ENCODE measurements around the gene GSK3A. TPM values are rescaled to one million over a fixed set of nuclear protein-coding genes. Genes with fewer than 3 reads are reported as not detected.
"Not testable (repeated sequence)": the region's sequence is repeated elsewhere in the genome, so short reads cannot be mapped to it uniquely, and the experiment has no call there.

The GSK3A gene
- total RNA-seq, 1 experiment from 2014 or later, result 26.7 TPM

- peak overlapping the region; percentile 73 for H3K27ac ChIP-seq
- H3K9me3 ChIP-seq (replicated peaks), result no peaks in the 10 kb centered on the region
- H3K4me3 ChIP-seq, result peak overlapping the region; percentile 72
- peak; percentile 24 to 45 for DNase-seq (ENCODE audit: low read depth in 1 of 2, low spot score in 2 of 2)
- peaks cover 22% of the 10 kb centered on the region for H3K4me1 ChIP-seq (replicated peaks)
- H3K27me3 ChIP-seq (replicated peaks), result no peaks in the 10 kb centered on the region
- peaks cover 37% of the 10 kb centered on the region for H3K36me3 ChIP-seq
These were observed 27.3 kb upstream of the GSK3A start for GRCh38 chr19:42269478-42270345.

- H3K4me3 ChIP-seq, result peak within 1 kb of the TSS; percentile 72
- peaks cover 29% of the 10 kb centered on the region for H3K36me3 ChIP-seq
- no peaks in the 10 kb centered on the region for H3K9me3 ChIP-seq (replicated peaks)
- peak within 1 kb of the TSS; percentile 99 for H3K27ac ChIP-seq
- peak; percentile 100 for DNase-seq (ENCODE audit: low read depth in 1 of 2, low spot score in 2 of 2)
- peaks cover 22% of the 10 kb centered on the region for H3K4me1 ChIP-seq (replicated peaks)
- H3K27me3 ChIP-seq (replicated peaks), result no peaks in the 10 kb centered on the region
These were observed 26.5 kb upstream of the GSK3A start, which contains the start of gene CIC for GRCh38 chr19:42268704-42269477. CIC (plus strand) TSS chr19:42269252; CDS start chr19:42271784, 2,532 bp downstream.

DNA sequence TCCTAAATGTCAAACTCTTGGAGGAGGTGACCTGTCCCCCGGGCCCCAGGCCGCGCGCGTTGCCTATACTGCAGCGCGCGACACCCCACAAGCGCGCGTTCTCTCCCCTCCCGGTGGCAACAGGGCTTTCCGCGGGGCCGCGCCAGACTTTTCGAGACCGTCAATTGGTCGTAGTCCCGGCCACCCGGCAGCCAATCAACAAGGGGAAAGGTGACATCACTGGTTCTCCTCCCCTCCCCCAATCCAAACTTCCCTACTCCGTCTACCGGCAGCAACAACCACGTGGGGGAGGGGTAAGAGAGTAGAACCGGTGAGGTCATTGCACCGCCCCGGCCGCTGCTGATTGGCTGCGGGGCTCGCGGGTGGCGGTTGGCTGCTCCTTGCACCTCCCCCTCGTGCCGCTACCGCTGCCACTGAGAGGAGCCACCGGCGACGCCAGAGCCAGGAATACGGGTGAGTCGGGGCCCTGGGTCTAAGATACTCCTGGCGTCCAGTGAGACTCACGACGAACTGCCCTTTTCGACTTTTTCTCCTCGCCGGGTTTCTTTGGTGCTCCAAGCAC is 25.8 kb upstream of the GSK3A start:
- peak; percentile 100 for DNase-seq (ENCODE audit: low read depth in 1 of 2, low spot score in 2 of 2)
- Histone ChIP-seq H3K4me3 (peak overlapping the region; percentile 72), H3K36me3 (peaks cover 22% of the 10 kb centered on the region), H3K4me1 (replicated peaks) (peaks cover 22% of the 10 kb centered on the region), H3K27me3 (replicated peaks) (no peaks in the 10 kb centered on the region), H3K27ac (peak overlapping the region; percentile 99), H3K9me3 (replicated peaks) (no peaks in the 10 kb centered on the region)

DNA sequence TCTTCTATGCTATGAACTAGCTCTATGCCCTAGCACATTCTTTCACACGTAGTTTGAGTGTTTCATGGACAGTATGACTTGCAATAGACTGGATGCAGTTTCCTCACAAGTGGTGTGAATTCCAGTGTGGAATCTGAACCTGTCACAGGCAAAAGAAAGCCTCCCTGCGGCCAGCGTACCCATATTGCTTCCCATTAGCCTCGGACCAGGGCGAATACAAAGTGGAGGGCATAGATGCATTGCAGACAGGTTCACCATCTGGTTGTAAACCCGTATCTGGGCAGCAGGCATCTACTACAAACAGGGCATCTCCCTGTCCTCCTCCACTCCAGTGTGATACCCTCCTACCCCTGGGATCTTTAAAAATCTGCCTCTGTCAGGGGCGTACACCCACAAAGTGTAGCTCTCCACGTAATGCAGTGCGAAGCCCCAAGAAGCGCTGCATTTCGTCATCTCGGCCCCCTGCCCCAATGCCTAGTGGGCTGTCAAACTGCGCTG is 25.3 kb upstream of the GSK3A start:
- DNase-seq (ENCODE audit: low read depth in 1 of 2, low spot score in 2 of 2), result no peak
- H3K36me3 ChIP-seq, result peaks cover 17% of the 10 kb centered on the region
- peak overlapping the region; percentile 72 for H3K4me3 ChIP-seq
- peak overlapping the region; percentile 99; the same call in 1 of the 2 replicates for H3K27ac ChIP-seq
- H3K4me1 ChIP-seq (replicated peaks), result peaks cover 22% of the 10 kb centered on the region
- no peaks in the 10 kb centered on the region for H3K9me3 ChIP-seq (replicated peaks)
- H3K27me3 ChIP-seq (replicated peaks), result no peaks in the 10 kb centered on the region

DNA sequence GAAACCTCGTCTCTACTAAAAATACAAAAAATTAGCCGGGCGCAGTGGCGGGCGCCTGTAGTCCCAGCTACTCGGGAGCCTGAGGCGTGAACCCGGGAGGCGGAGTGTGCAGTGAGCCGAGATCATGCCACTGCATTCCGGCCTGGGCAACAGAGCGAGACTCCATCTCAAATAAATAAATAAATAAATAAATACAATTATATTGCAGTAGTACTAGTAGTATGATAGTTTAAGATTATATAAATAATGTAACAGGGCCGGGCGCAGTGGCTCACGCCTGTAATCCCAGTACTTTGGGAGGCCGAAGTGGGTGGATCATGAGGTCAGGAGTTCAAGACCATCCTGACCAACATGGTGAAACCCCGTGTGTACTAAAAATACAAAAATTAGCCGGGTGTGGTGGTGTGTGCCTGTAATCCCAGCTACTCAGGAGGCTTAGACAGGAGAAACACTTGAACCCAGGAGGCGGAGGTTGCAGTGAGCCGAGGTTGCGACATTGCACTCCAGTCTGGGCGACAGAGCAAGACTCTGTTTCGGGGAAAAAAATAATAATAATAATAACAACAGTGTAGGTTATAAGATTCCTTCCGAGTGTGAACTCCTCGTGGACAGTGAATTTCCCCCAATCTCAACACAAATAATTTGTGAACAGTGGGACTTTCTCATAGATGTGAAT is 24.7 kb upstream of the GSK3A start:
- not testable (repeated sequence) for H3K4me3 ChIP-seq; H3K9me3 ChIP-seq (replicated peaks); DNase-seq (ENCODE audit: low read depth in 1 of 2, low spot score in 2 of 2); H3K27me3 ChIP-seq (replicated peaks); H3K27ac ChIP-seq
- peaks cover 11% of the 10 kb centered on the region for H3K36me3 ChIP-seq
- H3K4me1 ChIP-seq (replicated peaks), result peaks cover 22% of the 10 kb centered on the region

DNA sequence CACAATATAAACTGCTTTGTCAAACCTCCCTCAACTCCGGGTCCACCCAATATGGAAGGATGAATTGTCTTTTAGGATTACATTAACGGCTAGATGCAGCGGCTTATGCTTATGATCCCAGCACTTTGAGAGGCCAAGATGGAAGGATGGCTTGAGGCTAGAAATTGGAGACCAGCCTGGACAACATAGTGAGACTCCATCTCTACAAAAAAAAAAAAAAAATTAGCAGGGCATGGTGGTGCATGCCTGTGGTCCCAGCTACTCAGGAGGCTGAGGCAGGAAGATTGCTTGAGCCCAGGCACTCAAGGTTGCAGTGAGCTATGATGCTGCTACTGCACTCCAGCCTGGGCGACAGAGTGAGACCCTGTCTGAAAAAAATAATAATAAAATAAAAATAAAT is 23.7 kb upstream of the GSK3A start:
- not testable (repeated sequence) for DNase-seq (ENCODE audit: low read depth in 1 of 2, low spot score in 2 of 2); H3K27ac ChIP-seq; H3K9me3 ChIP-seq (replicated peaks); H3K36me3 ChIP-seq; H3K4me3 ChIP-seq; H3K27me3 ChIP-seq (replicated peaks)
- H3K4me1 ChIP-seq (replicated peaks), result peaks cover 19% of the 10 kb centered on the region

- Histone ChIP-seq H3K36me3 (no peaks in the 10 kb centered on the region), H3K27me3 (replicated peaks) (no peaks in the 10 kb centered on the region), H3K4me1 (replicated peaks) (peaks cover 4% of the 10 kb centered on the region), H3K4me3 (no peak overlapping the region), H3K27ac (no peak overlapping the region), H3K9me3 (replicated peaks) (no peaks in the 10 kb centered on the region)
- DNase-seq (ENCODE audit: low read depth in 1 of 2, low spot score in 2 of 2), result no peak
These were observed 19.4 kb upstream of the GSK3A start for GRCh38 chr19:42261763-42262162.

DNA sequence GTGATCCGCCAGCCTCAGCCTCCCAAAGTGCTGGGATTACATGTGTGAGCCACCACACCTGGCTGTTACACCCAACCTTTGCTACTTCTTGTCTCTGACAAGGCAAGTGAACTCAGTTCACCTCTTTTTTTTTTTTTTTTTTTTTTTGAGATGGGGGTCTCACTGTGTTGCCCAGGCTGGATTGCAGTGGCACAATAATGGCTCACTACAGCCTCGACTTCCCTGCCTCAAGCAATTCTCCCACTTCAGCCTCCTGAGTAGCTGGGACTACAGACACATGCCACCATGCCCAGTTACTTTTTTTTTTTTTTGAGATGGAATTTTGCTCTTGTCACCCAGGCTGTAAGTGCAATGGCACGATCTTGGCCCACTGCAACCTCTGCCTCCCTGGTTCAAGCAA is 15.4 kb upstream of the GSK3A start:
- not testable (repeated sequence) for DNase-seq (ENCODE audit: low read depth in 1 of 2, low spot score in 2 of 2); H3K36me3 ChIP-seq; H3K27ac ChIP-seq; H3K27me3 ChIP-seq (replicated peaks); H3K4me3 ChIP-seq; H3K9me3 ChIP-seq (replicated peaks)
- H3K4me1 ChIP-seq (replicated peaks), result peaks cover 17% of the 10 kb centered on the region

GRCh38 chr19:42255766-42256745 is 13.7 kb upstream of the GSK3A start:
- no peaks in the 10 kb centered on the region; the same call in 1 of the 2 replicates for H3K9me3 ChIP-seq (replicated peaks)
- H3K27ac ChIP-seq, result peak overlapping the region; percentile 55
- peak overlapping the region; percentile 85 for H3K4me3 ChIP-seq
- H3K4me1 ChIP-seq (replicated peaks), result peaks cover 34% of the 10 kb centered on the region
- H3K27me3 ChIP-seq (replicated peaks), result no peaks in the 10 kb centered on the region
- peaks cover 18% of the 10 kb centered on the region for H3K36me3 ChIP-seq
- peak; percentile 71 to 74 for DNase-seq (ENCODE audit: low read depth in 1 of 2, low spot score in 2 of 2)

- Histone ChIP-seq H3K4me1 (replicated peaks) (peaks cover 41% of the 10 kb centered on the region), H3K27ac (peak within 1 kb of the TSS; percentile 73), H3K9me3 (replicated peaks) (no peaks in the 10 kb centered on the region; the same call in 1 of the 2 replicates), H3K27me3 (replicated peaks) (no peaks in the 10 kb centered on the region), H3K4me3 (peak within 1 kb of the TSS; percentile 85), H3K36me3 (peaks cover 27% of the 10 kb centered on the region)
- DNase-seq (ENCODE audit: low read depth in 1 of 2, low spot score in 2 of 2), result peak; percentile 83 to 91
These were observed 12.7 kb upstream of the GSK3A start, which contains the start of gene ERF for GRCh38 chr19:42254850-42255765. ERF (minus strand) TSS chr19:42255128; CDS start chr19:42254999, 129 bp downstream.

DNA sequence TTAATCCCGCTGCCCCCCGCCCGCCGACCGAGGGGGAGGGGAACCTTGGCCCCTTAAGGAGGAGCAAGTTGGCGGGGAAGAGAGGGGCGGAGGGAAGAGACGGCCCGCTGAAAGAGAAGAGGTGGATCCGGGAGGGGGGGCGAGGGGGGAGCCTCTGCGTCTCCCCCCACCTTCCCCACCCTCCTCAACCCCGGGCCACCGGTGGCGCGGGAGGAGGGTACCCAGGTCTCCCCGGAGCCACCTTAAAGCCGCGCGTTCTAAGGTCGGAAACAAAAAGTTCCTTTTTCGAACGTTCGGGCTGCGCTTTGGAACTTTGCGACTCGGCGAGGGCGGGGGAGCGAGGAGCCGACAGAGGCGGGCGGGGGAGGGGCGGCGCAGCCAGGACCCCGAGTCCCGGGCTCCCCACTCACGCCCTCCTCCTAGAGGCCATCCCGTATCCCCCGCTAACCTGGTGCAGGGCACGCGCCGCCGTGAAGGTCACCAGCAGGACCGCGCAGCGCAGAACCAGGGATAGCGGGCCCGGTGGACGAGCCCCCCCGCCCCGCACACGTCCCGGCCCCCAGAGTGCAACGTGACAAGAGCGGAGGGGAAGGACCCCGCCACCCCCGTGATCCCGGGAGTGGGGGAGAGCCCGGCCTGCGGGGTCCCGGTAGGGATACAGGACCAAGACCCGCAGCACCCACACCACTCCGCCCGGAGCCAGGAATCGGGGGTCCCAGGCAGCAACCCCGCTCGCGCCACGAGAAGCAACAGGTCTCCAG is 11.9 kb upstream of the GSK3A start:
- DNase-seq (ENCODE audit: low read depth in 1 of 2, low spot score in 2 of 2), result peak; percentile 77 to 79
- peak overlapping the region; percentile 73 for H3K27ac ChIP-seq

More for the DNA sequence above, 11.9 kb upstream of the GSK3A start:
- Histone ChIP-seq H3K9me3 (replicated peaks) (no peaks in the 10 kb centered on the region; the same call in 1 of the 2 replicates), H3K4me3 (peak overlapping the region; percentile 85), H3K36me3 (peaks cover 35% of the 10 kb centered on the region), H3K27me3 (replicated peaks) (no peaks in the 10 kb centered on the region), H3K4me1 (replicated peaks) (peaks cover 41% of the 10 kb centered on the region)

Measured in SJSA1 (cell line).